Neural progenitor cell (in vitro differentiated cells): Measurements from ENCODE around the gene MPPED1.

Source experiments
- EZH2 ChIP-seq: fragments of 200-600 bp; sonication (generic); IDR thresholded peaks from 2 replicates; pipeline ENCODE4 v1.6.1; 2017; ENCODE audit warnings: antibody characterized with exemption, mild to moderate bottlenecking, moderate library complexity
- TF ChIP-seq, protein P1 (sequence below): fragments of 200-600 bp; sonication (generic); IDR thresholded peaks from 2 replicates; pipeline ENCODE4 v1.5.1; 2017; ENCODE audit warnings: antibody characterized with exemption, mild to moderate bottlenecking

DNA sequence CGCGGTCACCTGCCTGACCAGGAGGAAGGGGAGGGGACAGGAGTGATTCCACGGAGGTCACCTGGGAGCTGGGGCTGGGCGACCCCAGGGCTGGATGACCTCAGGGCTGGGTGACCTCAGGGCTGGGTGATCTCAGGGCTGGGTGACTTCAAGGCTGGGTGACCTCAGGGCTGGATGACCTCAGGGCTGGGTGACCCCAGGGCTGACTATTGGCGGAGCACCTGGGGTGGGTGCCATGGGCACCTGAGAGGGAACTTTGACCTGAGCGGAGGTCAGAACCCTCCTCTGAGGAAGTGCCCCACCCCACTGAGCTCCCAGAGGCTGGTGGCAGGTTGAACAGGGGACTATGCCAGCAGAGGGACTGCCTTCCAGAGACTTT is 11.8 kb upstream of the MPPED1 start:
- TF ChIP-seq, protein P1, sequence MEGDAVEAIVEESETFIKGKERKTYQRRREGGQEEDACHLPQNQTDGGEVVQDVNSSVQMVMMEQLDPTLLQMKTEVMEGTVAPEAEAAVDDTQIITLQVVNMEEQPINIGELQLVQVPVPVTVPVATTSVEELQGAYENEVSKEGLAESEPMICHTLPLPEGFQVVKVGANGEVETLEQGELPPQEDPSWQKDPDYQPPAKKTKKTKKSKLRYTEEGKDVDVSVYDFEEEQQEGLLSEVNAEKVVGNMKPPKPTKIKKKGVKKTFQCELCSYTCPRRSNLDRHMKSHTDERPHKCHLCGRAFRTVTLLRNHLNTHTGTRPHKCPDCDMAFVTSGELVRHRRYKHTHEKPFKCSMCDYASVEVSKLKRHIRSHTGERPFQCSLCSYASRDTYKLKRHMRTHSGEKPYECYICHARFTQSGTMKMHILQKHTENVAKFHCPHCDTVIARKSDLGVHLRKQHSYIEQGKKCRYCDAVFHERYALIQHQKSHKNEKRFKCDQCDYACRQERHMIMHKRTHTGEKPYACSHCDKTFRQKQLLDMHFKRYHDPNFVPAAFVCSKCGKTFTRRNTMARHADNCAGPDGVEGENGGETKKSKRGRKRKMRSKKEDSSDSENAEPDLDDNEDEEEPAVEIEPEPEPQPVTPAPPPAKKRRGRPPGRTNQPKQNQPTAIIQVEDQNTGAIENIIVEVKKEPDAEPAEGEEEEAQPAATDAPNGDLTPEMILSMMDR = no peak
- no peak for TF ChIP-seq EZH2
